ENCODE data around the gene CT83. TPM values are rescaled to one million over a fixed set of nuclear protein-coding genes. Genes with fewer than 3 reads are reported as not detected.

CT83 gene
- total RNA-seq, 1 donor from 2014 or later, result not detected

DNA sequence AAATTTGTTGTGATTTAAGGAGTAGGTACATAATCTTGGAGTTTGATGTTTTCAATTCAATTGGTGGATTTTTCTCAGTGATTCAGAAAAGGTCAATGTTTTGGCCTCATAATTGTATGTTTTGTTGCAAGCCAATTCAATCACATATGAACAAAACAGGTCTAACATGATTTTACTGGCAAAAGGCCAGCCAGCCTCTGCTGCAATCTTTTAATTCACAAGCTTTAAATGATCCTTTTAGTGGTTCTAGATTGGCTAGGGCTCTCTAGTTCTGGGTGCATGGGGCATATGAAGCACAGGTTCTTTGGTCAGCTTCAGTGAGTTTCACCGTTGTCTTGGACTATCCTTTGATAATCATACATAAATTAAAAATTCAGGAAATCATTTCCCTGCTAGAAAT, 45.6 kb downstream of the CT83 start:
- no peak overlapping the region for H3K27ac Mint-ChIP-seq (ENCODE audit: unreplicated experiment)
- H3K4me1 Mint-ChIP-seq (ENCODE audit: low read depth, unreplicated experiment), result no peaks in the 10 kb centered on the region
- no peaks in the 10 kb centered on the region for H3K9me3 Mint-ChIP-seq (ENCODE audit: unreplicated experiment)

DNA sequence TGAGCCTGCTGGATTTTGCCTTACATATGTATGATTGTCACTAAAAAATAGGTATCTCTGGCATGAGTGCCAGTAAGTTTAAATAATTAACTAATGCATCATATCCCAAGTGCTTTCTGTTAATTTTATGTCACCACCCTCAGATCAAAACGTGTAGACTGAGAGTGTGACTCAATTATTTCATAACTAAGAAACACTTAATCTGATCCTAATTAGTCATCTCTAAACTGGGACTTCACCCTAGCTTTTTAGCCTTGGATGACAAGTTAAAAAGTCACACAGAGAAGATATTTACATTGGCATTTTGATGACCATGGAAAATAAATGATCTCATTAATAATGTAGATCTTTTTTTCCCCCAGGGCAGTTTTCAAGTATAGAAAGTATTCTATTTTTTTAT, 49.5 kb downstream of the CT83 start:
- Mint-ChIP-seq H3K27ac (ENCODE audit: unreplicated experiment) (no peak overlapping the region), H3K4me1 (ENCODE audit: low read depth, unreplicated experiment) (no peaks in the 10 kb centered on the region), H3K27me3 (ENCODE audit: unreplicated experiment) (no peaks in the 10 kb centered on the region), H3K9me3 (ENCODE audit: unreplicated experiment) (no peaks in the 10 kb centered on the region), H3K4me3 (ENCODE audit: unreplicated experiment) (no peak overlapping the region), H3K36me3 (ENCODE audit: unreplicated experiment) (no peaks in the 10 kb centered on the region)
- TF ChIP-seq, protein P1, sequence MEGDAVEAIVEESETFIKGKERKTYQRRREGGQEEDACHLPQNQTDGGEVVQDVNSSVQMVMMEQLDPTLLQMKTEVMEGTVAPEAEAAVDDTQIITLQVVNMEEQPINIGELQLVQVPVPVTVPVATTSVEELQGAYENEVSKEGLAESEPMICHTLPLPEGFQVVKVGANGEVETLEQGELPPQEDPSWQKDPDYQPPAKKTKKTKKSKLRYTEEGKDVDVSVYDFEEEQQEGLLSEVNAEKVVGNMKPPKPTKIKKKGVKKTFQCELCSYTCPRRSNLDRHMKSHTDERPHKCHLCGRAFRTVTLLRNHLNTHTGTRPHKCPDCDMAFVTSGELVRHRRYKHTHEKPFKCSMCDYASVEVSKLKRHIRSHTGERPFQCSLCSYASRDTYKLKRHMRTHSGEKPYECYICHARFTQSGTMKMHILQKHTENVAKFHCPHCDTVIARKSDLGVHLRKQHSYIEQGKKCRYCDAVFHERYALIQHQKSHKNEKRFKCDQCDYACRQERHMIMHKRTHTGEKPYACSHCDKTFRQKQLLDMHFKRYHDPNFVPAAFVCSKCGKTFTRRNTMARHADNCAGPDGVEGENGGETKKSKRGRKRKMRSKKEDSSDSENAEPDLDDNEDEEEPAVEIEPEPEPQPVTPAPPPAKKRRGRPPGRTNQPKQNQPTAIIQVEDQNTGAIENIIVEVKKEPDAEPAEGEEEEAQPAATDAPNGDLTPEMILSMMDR (IDR thresholded peaks at IDR 0.05; ENCODE audit: partially characterized antibody, unreplicated experiment), result no peak
- no peak for DNase-seq

More for the DNA sequence above, 45.6 kb downstream of the CT83 start:
- H3K36me3 Mint-ChIP-seq (ENCODE audit: unreplicated experiment), result no peaks in the 10 kb centered on the region
- no peaks in the 10 kb centered on the region for H3K27me3 Mint-ChIP-seq (ENCODE audit: unreplicated experiment)
- DNase-seq, result no peak
- no peak overlapping the region for H3K4me3 Mint-ChIP-seq (ENCODE audit: unreplicated experiment)
- TF ChIP-seq, protein P1 (IDR thresholded peaks at IDR 0.05; ENCODE audit: partially characterized antibody, unreplicated experiment), result no peak

Other genes with a start within 250 kb of the CT83 start
- gene SLC6A14, start 26.4 kb downstream of the CT83 start, total RNA-seq (ENCODE audit: unreplicated experiment), result not detected

Data from glutamatergic neuron (in vitro differentiated cells).